ENCODE results near the gene MYLK4.

GRCh38 chr6:2643935-2644539, 106.7 kb downstream of the MYLK4 start:
- TF ChIP-seq, protein P1, sequence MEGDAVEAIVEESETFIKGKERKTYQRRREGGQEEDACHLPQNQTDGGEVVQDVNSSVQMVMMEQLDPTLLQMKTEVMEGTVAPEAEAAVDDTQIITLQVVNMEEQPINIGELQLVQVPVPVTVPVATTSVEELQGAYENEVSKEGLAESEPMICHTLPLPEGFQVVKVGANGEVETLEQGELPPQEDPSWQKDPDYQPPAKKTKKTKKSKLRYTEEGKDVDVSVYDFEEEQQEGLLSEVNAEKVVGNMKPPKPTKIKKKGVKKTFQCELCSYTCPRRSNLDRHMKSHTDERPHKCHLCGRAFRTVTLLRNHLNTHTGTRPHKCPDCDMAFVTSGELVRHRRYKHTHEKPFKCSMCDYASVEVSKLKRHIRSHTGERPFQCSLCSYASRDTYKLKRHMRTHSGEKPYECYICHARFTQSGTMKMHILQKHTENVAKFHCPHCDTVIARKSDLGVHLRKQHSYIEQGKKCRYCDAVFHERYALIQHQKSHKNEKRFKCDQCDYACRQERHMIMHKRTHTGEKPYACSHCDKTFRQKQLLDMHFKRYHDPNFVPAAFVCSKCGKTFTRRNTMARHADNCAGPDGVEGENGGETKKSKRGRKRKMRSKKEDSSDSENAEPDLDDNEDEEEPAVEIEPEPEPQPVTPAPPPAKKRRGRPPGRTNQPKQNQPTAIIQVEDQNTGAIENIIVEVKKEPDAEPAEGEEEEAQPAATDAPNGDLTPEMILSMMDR (IDR thresholded peaks at IDR 0.05), result no peak
- TF ChIP-seq POLR2AphosphoS5 (IDR thresholded peaks at IDR 0.05; ENCODE audit: low read depth, low read length) (no peak), REST (IDR thresholded peaks at IDR 0.05; ENCODE audit: insufficient read depth in 1 of 2, low read depth in 2 of 2, low read length in 1 of 2) (no peak), TCF7L2 (IDR thresholded peaks at IDR 0.05; ENCODE audit: low read depth, low read length) (no peak), SIN3A (IDR thresholded peaks at IDR 0.05; ENCODE audit: borderline replicate concordance, insufficient read depth, low read depth, low read length) (no peak)

Data from Panc1 (cell line).